Posterior cingulate gyrus (tissue), 11 donors: ENCODE results near the gene RUFY1.
"Not testable (repeated sequence)": the region's sequence is repeated elsewhere in the genome, so short reads cannot be mapped to it uniquely, and the experiment has no call there.

Experiments used
- DNase-seq, 10 donors: peaks; one replicate each; pipeline versions ENCODE4 v3.0.0 to v3.0.0-alpha.2; 2020 to 2021; ENCODE audit warnings: mixed read lengths in 3 of 10
- intact Hi-C: fragments of 100-400 bp; cut with DNase I; formaldehyde crosslinking; loops from one replicate; pipeline ENCODE4 v1.15.1; 2023

RUFY1 gene

DNA sequence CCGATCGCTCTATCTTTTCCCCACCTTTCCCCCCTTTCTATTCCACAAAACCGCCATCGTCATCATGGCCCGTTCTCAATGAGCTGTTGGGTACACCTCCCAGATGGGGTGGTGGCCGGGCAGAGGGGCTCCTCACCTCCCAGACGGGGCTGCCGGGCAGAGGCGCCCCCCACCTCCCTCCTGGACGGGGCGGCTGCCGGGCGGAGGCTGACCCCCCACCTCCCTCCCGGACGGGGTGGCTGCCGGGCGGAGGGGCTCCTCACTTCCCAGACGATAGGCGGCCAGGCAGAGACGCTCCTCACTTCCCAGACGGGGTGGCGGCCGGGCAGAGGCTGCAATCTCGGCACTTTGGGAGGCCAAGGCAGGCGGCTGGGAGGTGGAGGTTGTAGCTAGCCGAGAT is 99.9 kb downstream of the RUFY1 start:
- DNase-seq, intact Hi-C loops: not testable (repeated sequence)

GRCh38 chr5:179653135-179653534 is 102.8 kb downstream of the RUFY1 start:
- DNase-seq, intact Hi-C loops: not testable (repeated sequence)

- DNase-seq = not testable (repeated sequence)
These were observed 107.2 kb downstream of the RUFY1 start for GRCh38 chr5:179657302-179658178.

GRCh38 chr5:179658179-179658856 is 108.0 kb downstream of the RUFY1 start:
- peak in 2 of 10 donors; percentile 19 to 21 for DNase-seq
- intact Hi-C loops = not testable (repeated sequence)

More at GRCh38 chr5:179657302-179658178, 107.2 kb downstream of the RUFY1 start:
- intact Hi-C loops = not testable (repeated sequence)
